Astrocyte of the spinal cord (primary cell): ENCODE data around the gene LHPP.

Experiments used
- DNase-seq: peaks from one replicate; pipeline ENCODE4 v3.0.0; 2011; ENCODE audit warnings: low read depth, low spot score
- H3K4me3 ChIP-seq: 2 replicates; pipeline ENCODE4 v1.5.1; 2011; ENCODE audit warnings: low read depth, mild to moderate bottlenecking, low read length, moderate library complexity
- CTCF ChIP-seq: IDR thresholded peaks from 2 replicates; pipeline ENCODE4 v1.5.1; 2012; ENCODE audit warnings: low read depth, mild to moderate bottlenecking, low read length, inconsistent platforms
- in situ Hi-C: cut with HindIII; loops from 2 replicates; pipeline ENCODE4 v1.10.0; 2017; ENCODE audit warnings: low sequenced_read_pairs

Gene LHPP

DNA sequence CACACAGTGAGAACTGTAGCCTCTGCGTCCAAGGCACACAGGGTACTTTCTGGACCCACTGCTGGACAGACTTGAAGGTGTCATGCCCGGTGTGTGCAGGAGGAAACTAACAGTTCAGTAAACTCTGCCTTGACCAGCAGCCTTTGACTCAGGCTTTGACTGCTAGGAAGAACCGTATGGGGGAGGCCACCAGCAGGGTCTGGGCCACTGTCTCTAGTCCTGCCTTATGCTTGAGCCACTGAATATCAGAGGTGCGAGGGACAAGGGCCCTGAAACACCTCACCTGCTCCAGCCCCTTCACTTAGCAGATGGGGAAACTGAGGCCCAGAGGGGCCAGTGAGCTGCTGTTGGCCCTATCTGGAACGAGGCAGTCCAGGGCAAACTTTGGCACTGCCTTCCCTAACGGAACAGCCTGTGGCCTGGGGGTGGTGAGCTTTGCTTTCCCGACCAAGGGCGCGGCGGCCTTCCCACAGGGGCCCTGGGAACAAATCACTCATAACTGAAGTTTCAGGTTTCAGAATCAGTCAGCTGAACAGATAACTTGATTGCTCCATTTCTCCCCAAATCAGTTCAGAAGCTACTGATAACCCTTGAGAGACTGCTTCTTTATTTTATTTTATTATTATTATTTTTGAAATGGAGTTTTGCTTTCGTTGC is 152.5 kb downstream of the LHPP start:
- no peak for TF ChIP-seq CTCF
- no peak for DNase-seq
- no peak overlapping the region for H3K4me3 ChIP-seq
- in situ Hi-C loops: no loop called here

DNA sequence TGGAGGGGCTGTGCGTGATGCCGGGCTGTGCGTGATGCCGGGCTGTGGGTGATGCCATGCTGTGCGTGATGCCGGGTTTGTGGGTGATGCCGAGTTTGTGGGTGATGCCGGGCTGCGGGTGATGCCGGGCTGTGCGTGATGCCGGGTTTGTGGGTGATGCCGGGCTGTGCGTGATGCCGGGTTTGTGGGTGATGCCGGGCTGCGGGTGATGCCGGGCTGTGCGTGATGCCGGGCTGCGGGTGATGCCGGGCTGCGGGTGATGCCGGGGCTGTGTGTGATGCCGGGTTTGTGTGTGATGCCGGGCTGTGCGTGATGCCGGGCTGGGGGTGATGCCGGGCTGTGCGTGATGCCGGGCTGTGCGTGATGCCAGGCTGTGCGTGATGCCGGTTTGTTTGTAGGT is 153.6 kb downstream of the LHPP start:
- H3K4me3 ChIP-seq: no peak overlapping the region
- TF ChIP-seq CTCF: no peak
- DNase-seq: no peak
- in situ Hi-C loops: no loop called here

- in situ Hi-C loops: no loop called here
- no peak for TF ChIP-seq CTCF
- no peak overlapping the region for H3K4me3 ChIP-seq
- no peak for DNase-seq
Measured at GRCh38 chr10:124616040-124616835, 154.6 kb downstream of the LHPP start.

DNA sequence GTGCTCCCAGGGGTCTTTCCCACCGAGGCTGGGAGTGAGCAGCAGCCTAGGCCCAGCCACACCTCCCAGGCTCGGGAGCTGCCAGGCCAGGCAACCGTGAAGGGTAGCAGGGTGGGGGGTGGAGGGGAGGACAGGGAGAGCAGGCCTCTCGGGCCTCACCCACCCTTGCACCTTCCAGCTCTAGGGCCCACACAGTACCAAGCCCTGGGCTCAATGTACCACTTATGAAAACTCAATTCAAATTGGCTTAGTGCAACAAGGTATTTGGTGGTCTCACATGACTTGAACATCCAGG is 155.2 kb downstream of the LHPP start:
- no peak for DNase-seq
- no peak for TF ChIP-seq CTCF
- in situ Hi-C loops: no loop called here
- no peak overlapping the region for H3K4me3 ChIP-seq

- DNase-seq: no peak
- no peak overlapping the region for H3K4me3 ChIP-seq
- in situ Hi-C loops: no loop called here
- no peak for TF ChIP-seq CTCF
Measured at GRCh38 chr10:124618470-124619073, 156.9 kb downstream of the LHPP start.

DNA sequence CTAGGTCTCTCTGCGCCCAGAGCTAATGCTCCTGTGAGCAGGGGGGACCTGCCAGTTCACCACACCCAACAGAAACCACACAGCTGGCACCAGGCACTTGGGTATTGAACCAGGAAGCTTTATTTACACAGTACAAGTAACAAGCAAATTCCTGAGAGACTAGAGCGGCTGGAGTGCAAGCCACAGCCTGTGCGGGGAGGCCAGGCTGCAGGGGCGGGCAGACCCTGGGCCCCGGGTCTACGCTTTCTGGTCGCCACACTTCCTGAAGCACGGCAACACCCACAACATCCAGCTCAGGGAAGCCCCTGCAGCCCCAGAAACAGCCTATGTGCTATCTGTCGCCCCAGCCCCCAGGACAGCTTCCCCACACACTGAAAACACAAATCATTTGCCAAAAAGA is 157.6 kb downstream of the LHPP start:
- in situ Hi-C loops: no loop called here
- no peak for TF ChIP-seq CTCF
- H3K4me3 ChIP-seq: no peak overlapping the region
- peak; percentile 13 for DNase-seq
